Lung (tissue), 12 donors: Measurements from ENCODE around the gene FAM180A. TPM values are rescaled to one million over a fixed set of nuclear protein-coding genes. Genes with fewer than 3 reads are reported as not detected.
A peak's percentile ranks its signal among the peaks of the same experiment; 100 is the strongest.

Experiments used
- ATAC-seq: fragments of 200-7000 bp; cut with Tn5 transposase; one replicate; pipeline ENCODE4 v1.9.1; 2020; ENCODE audit warnings: moderate number of reproducible peaks; ENCODE audit not compliant: insufficient read depth, low FRiP score
- DNase-seq, 3 donors: peaks; one replicate each; pipeline ENCODE4 v3.0.0-alpha.2; 2013 to 2017
- H3K27ac ChIP-seq, 2 donors: one replicate each; pipeline ENCODE4 v1.5.1; 2013; ENCODE audit warnings: mild to moderate bottlenecking in 2 of 2, moderate library complexity in 2 of 2, control low read depth in 1 of 2, inconsistent platforms in 1 of 2, low read depth in 1 of 2, low read length in 1 of 2
- H3K27me3 ChIP-seq, 3 donors: one replicate each; pipeline ENCODE4 v1.5.1; 2013; ENCODE audit warnings: low read length in 2 of 3; ENCODE audit not compliant: control insufficient read depth in 3 of 3, insufficient read depth in 3 of 3
- H3K36me3 ChIP-seq, 4 donors: one replicate each; pipeline ENCODE4 v1.5.1; 2013; ENCODE audit warnings: low read length in 4 of 4, mild to moderate bottlenecking in 1 of 4, moderate library complexity in 1 of 4; ENCODE audit not compliant: control insufficient read depth in 4 of 4, insufficient read depth in 4 of 4
- H3K4me1 ChIP-seq, 5 donors: one replicate each; pipeline ENCODE4 v1.5.1; 2013; ENCODE audit warnings: low read length in 5 of 5, mild to moderate bottlenecking in 2 of 5, moderate library complexity in 1 of 5; ENCODE audit not compliant: control insufficient read depth in 5 of 5, insufficient read depth in 5 of 5
- H3K4me3 ChIP-seq: one replicate; pipeline ENCODE4 v1.5.1; 2013; ENCODE audit warnings: mild to moderate bottlenecking, control low read depth, moderate library complexity
- H3K9ac ChIP-seq, 2 donors: one replicate each; pipeline ENCODE4 v1.5.1; 2013; ENCODE audit warnings: low read length in 2 of 2, control low read depth in 1 of 2; ENCODE audit not compliant: insufficient read depth in 1 of 2
- H3K9me3 ChIP-seq, 4 donors: one replicate each; pipeline ENCODE4 v1.5.1; 2013; ENCODE audit warnings: low read length in 3 of 4, mild to moderate bottlenecking in 1 of 4, moderate library complexity in 1 of 4; ENCODE audit not compliant: control insufficient read depth in 4 of 4, insufficient read depth in 3 of 4
- CTCF ChIP-seq: IDR thresholded peaks from 2 replicates; pipeline ENCODE4 v1.5.1; 2012; ENCODE audit warnings: mild to moderate bottlenecking; ENCODE audit errors: control extremely low read depth, extremely low read depth
- WGBS, 2 donors: extraction: QIAGEN DNeasy Blood & Tissue Kit; methylation state at CpG; one replicate each; pipeline ENCODE4 v1.1.7; 2013; 5-methylcytosine and 5-hydroxymethylcytosine counted together
- polyA plus RNA-seq, 2 donors: library from polyadenylated mRNA; stranded (reverse); fragments of 200-250 nt; gene quantifications; one replicate each; pipeline ENCODE4 v1.2.1, GENCODE V29; 2013
- total RNA-seq, 2 donors: library from RNA; depleted of rRNA in 1 of 2; stranded (reverse); fragments of >200 nt in 1 of 2; gene quantifications; one replicate each; pipeline ENCODE4 v1.2.1, GENCODE V29; 2014 to 2021
- donor health status: control.
- donor health status: control.
- donor health status: Bipolar disorder and iron deficiency.
- donor health status: healthy.
- donor health status: DM: yes; HTN: yes; CAD: no.

Gene FAM180A
- total and polyA plus RNA-seq, 4 donors: 0.18 to 2.1 (median 1.3) TPM

DNA sequence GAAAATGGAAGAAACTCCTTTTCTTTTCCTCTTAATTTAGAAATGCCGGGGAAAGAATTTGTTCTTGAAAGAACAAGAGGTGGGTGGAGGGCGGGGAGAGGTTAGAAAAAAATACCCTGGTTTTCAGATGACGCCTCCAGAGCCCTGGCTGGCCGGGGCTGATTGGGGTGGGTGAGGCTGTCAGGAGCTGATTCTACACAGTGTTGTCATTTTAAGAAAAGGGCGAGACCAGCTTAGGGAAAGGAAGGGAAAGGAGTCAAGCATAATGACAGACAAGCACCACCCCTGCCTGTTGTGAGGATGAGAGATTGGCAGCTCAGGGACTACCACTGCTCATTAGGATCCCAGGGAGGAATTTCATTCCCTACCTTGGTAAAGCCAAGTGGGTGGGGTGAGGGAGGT lies 9.9 kb upstream of the FAM180A start:
- Histone ChIP-seq H3K27me3 (no peaks in the 10 kb centered on the region), H3K4me3 (no peak overlapping the region), H3K4me1 (peaks cover 0 to 6% (median 0%) of the 10 kb centered on the region in 5 donors), H3K9ac (no peak overlapping the region), H3K9me3 (peaks cover 0 to 3% (median 0%) of the 10 kb centered on the region in 4 donors), H3K27ac (peak overlapping the region; percentile 22 to 32), H3K36me3 (no peaks in the 10 kb centered on the region)
- peak; percentile 38 for ATAC-seq
- peak in 1 of 3 donors; percentile 10 for DNase-seq
- 29 to 42% methylated on average over 5 of the region's 5 CpGs for WGBS, 2 donors
- TF ChIP-seq CTCF: no peak

- 34 to 51% methylated on average over 8 of the region's 8 CpGs for WGBS, 2 donors
These were observed 9.3 kb upstream of the FAM180A start for GRCh38 chr7:135757719-135758411.

GRCh38 chr7:135756191-135756590 lies 7.6 kb upstream of the FAM180A start:
- peaks cover 0 to 6% (median 0%) of the 10 kb centered on the region in 5 donors for H3K4me1 ChIP-seq
- ATAC-seq: no peak
- no peak overlapping the region for H3K27ac ChIP-seq
- 33 to 54% methylated on average over 5 of the region's 5 CpGs for WGBS, 2 donors
- H3K27me3 ChIP-seq: no peaks in the 10 kb centered on the region
- no peaks in the 10 kb centered on the region for H3K36me3 ChIP-seq
- H3K9me3 ChIP-seq: peaks cover 0 to 3% (median 0%) of the 10 kb centered on the region in 4 donors
- TF ChIP-seq CTCF: no peak
- no peak for DNase-seq
- no peak overlapping the region for H3K4me3 ChIP-seq
- no peak overlapping the region for H3K9ac ChIP-seq

More at GRCh38 chr7:135757719-135758411, 9.3 kb upstream of the FAM180A start:
- Histone ChIP-seq H3K36me3 (no peaks in the 10 kb centered on the region), H3K9ac (no peak overlapping the region), H3K27ac (peak overlapping the region in 1 of 2 donors; percentile 67), H3K4me1 (peaks cover 0 to 6% (median 0%) of the 10 kb centered on the region in 5 donors), H3K9me3 (peaks cover 0 to 3% (median 0%) of the 10 kb centered on the region in 4 donors), H3K27me3 (no peaks in the 10 kb centered on the region), H3K4me3 (no peak overlapping the region)
- DNase-seq: peak in 1 of 3 donors; percentile 13
- TF ChIP-seq CTCF: no peak
- no peak for ATAC-seq
